ENCODE measurements around the gene TACR1. TPM values are rescaled to one million over a fixed set of nuclear protein-coding genes. Genes with fewer than 3 reads are reported as not detected.

TACR1 gene
- total and polyA plus RNA-seq, 2 donors (not counting 1 experiment from before 2014, with no cell fraction given) = 0.01 to 0.05 TPM

- POLR2A ChIA-PET = no interaction called here
- H3K27ac ChIP-seq (ENCODE audit: low read length in 2 of 2) = no peak overlapping the region
- H3K4me1 ChIP-seq (ENCODE audit: control insufficient read depth in 2 of 2, insufficient read depth in 2 of 2, low read length in 2 of 2) = no peaks in the 10 kb centered on the region
- Mint-ChIP-seq H3K9me3 (ENCODE audit: insufficient read depth) (no peaks in the 10 kb centered on the region), H3K4me1 (no peaks in the 10 kb centered on the region), H3K27ac (no peak overlapping the region), H3K27me3 (no peaks in the 10 kb centered on the region), H3K4me3 (no peak overlapping the region)
- CTCF ChIA-PET = no interaction called here
- no peak for DNase-seq
- H3K79me2 ChIP-seq (ENCODE audit: control insufficient read depth, insufficient read depth, low read length) = no peaks in the 10 kb centered on the region
- H3K9me3 ChIP-seq (ENCODE audit: control extremely low read depth in 1 of 3, control insufficient read depth in 2 of 3, insufficient read depth in 1 of 3, low read length in 2 of 3) = peaks cover 0 to 4% (median 0%) of the 10 kb centered on the region in 3 donors
- no peak overlapping the region for H3K9ac ChIP-seq (ENCODE audit: low read length)
- no CpG with 5 or more reads among the region's 2 CpGs for WGBS (ENCODE audit: insufficient coverage)
- TF ChIP-seq EZH2 (IDR thresholded peaks at IDR 0.05; ENCODE audit: borderline replicate concordance, insufficient read depth, low read depth, low read length, poor library complexity, severe bottlenecking) = no peak
- no peak for TF ChIP-seq CTCF (IDR thresholded peaks at IDR 0.05)
- H3K27me3 ChIP-seq (replicated peaks in 1 of 4; ENCODE audit: control extremely low read depth in 1 of 4, control insufficient read depth in 3 of 4, insufficient read depth in 4 of 4, low read length in 3 of 4) = no peaks in the 10 kb centered on the region
- no peak overlapping the region for H3K4me2 ChIP-seq (replicated peaks; ENCODE audit: low read depth, low read length, poor library complexity, severe bottlenecking)
- H2AFZ ChIP-seq (ENCODE audit: insufficient read depth, low read depth, low read length, poor library complexity, severe bottlenecking) = no peak overlapping the region
- peaks cover 0 to 4% of the 10 kb centered on the region in 2 experiments for H3K36me3 ChIP-seq (replicated peaks in 1 of 2; ENCODE audit: control extremely low read depth in 1 of 2, control insufficient read depth in 1 of 2, extremely low read depth in 1 of 2, insufficient read depth in 2 of 2, low read length in 1 of 2)
- intact Hi-C loops (cut with micrococcal nuclease) = no loop called here
- no peaks in the 10 kb centered on the region for H4K20me1 ChIP-seq (ENCODE audit: control insufficient read depth, insufficient read depth, low read length, poor library complexity, severe bottlenecking)
- H3K4me3 ChIP-seq (ENCODE audit: control extremely low read depth in 1 of 5, extremely low read depth in 1 of 5, insufficient read depth in 1 of 5, low read depth in 2 of 5, low read length in 4 of 5) = no peak overlapping the region
- no peak for ATAC-seq (ENCODE audit: low read depth)
Measured at GRCh38 chr2:75003773-75004172, 195.5 kb downstream of the TACR1 start.

DNA sequence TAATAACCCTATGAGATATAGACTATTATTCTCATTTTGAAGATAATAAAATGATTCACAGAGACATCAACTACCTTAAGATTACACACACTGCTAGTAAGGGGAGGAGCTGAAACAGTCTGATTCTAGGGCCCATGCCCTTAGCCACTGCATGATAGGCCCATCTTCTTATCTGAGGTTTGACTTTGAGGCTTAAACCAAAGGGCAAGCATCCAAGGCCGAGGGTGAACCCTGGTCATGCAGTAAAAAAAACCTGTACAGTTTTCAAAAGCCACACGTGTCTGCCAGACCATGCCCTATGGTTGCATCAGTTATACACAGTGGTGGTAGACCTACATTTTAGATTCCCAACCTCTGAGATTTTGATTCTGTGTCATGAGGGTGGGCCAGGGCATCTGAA is 196.0 kb downstream of the TACR1 start:
- Histone ChIP-seq H3K27ac (ENCODE audit: low read length in 2 of 2) (no peak overlapping the region), H3K9me3 (ENCODE audit: control extremely low read depth in 1 of 3, control insufficient read depth in 2 of 3, insufficient read depth in 1 of 3, low read length in 2 of 3) (peaks cover 0 to 8% (median under 1%) of the 10 kb centered on the region in 3 donors), H3K27me3 (replicated peaks in 1 of 4; ENCODE audit: control extremely low read depth in 1 of 4, control insufficient read depth in 3 of 4, insufficient read depth in 4 of 4, low read length in 3 of 4) (no peaks in the 10 kb centered on the region), H3K36me3 (replicated peaks in 1 of 2; ENCODE audit: control extremely low read depth in 1 of 2, control insufficient read depth in 1 of 2, extremely low read depth in 1 of 2, insufficient read depth in 2 of 2, low read length in 1 of 2) (peaks cover 0 to 4% of the 10 kb centered on the region in 2 experiments), H3K4me2 (replicated peaks; ENCODE audit: low read depth, low read length, poor library complexity, severe bottlenecking) (no peak overlapping the region), H3K4me3 (ENCODE audit: control extremely low read depth in 1 of 5, extremely low read depth in 1 of 5, insufficient read depth in 1 of 5, low read depth in 2 of 5, low read length in 4 of 5) (no peak overlapping the region), H3K4me1 (ENCODE audit: control insufficient read depth in 2 of 2, insufficient read depth in 2 of 2, low read length in 2 of 2) (no peaks in the 10 kb centered on the region), H3K79me2 (ENCODE audit: control insufficient read depth, insufficient read depth, low read length) (no peaks in the 10 kb centered on the region), H2AFZ (ENCODE audit: insufficient read depth, low read depth, low read length, poor library complexity, severe bottlenecking) (no peak overlapping the region), H3K9ac (ENCODE audit: low read length) (no peak overlapping the region), H4K20me1 (ENCODE audit: control insufficient read depth, insufficient read depth, low read length, poor library complexity, severe bottlenecking) (no peaks in the 10 kb centered on the region)
- CTCF ChIA-PET = no interaction called here
- no peak overlapping the region for H3K27ac Mint-ChIP-seq
- TF ChIP-seq CTCF (IDR thresholded peaks at IDR 0.05) = no peak
- TF ChIP-seq EZH2 (IDR thresholded peaks at IDR 0.05; ENCODE audit: borderline replicate concordance, insufficient read depth, low read depth, low read length, poor library complexity, severe bottlenecking) = no peak
- 86% methylated on average over 2 of the region's 2 CpGs for WGBS (ENCODE audit: insufficient coverage)
- ATAC-seq (ENCODE audit: low read depth) (no peak), DNase-seq (no peak)
- no peaks in the 10 kb centered on the region for H3K9me3 Mint-ChIP-seq (ENCODE audit: insufficient read depth)
- no peak overlapping the region for H3K4me3 Mint-ChIP-seq
- POLR2A ChIA-PET = no interaction called here
- no peaks in the 10 kb centered on the region for H3K27me3 Mint-ChIP-seq
- no peaks in the 10 kb centered on the region for H3K4me1 Mint-ChIP-seq
- intact Hi-C loops (cut with micrococcal nuclease) = no loop called here

All from B cell (primary cell).